GM21576 (cell line): Measurements from ENCODE around the gene CDC45.

Source experiments
- ATAC-seq: cut with Tn5 transposase; IDR thresholded peaks from one replicate; pipeline ENCODE4 v1.9.1; 2021; ENCODE audit warnings: mild to moderate bottlenecking, moderate library complexity; ENCODE audit not compliant: unreplicated experiment

The CDC45 gene

DNA sequence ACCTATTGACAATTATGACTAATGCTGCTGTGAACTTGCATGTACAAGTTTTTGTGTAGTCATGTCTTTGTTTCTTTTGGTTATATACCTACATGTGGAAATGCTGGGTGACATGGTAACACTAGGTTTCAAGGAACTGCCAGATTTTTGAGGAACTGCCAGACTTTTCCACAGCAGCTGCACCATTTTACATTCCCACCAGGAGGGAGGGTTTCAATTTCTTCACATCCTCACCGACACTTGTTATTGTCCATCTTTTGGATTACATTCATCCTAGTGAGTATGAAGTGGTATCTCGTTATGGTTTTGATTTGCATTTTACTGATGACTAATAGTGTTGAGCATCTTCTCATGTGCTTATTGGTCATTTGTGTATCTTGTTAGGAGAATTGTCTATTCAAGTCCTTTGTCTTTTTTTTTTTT is 31.2 kb downstream of the CDC45 start:
- ATAC-seq, result no peak

DNA sequence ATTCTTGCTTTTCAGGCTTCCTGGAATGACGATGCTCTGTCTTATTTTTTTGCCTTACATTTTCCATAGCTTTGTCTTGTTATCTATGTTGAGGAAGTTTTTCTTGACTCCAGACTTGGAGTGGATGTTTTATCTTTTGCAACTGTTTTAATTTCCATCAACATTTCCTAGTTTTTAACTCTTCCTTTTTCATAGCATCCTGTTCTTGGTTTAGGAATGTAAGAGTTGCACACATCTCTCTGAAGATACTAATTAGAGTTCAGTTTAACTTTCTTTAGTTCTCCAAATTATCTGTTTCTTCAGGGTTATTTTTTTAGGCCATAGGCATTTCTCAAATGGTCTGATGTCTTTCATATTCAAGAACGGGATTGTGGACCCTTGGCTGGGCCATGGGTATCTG is 34.1 kb downstream of the CDC45 start:
- ATAC-seq, result no peak

DNA sequence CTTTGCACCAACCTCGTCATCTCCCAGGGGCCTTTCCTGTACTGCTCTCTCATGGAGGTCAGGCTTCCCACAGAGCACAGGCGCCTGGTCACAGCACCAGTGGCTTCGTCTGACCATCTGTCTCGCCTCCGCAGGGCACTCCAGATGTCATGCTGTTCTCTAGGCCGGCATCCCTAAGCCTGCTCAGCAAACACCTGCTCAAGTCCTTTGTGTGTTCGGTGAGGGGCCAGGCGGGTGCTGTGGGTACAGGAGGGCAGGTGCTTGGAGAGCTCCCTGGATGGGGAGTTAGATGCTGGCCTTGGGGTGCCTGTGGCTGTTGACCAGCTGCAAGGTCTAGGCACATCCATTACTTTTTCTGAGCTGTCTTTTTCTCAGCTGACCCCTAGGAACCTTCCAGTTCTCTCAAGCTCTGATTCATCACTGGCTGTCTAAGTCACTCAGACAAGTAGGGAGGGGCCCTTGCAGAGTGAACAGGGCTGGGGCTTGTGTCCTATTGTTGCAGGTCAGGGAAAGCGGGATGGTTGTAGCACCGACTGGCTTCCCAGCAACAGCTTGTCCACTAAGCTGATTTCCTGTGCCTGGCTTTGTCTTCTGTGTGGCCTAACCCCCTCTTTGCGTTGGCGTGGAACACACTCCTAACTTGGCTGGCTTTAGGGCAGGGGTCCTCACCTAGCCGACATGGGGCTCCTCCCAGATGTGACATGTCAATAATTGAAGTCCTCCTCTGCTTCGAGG is 35.3 kb downstream of the CDC45 start:
- ATAC-seq, result no peak

DNA sequence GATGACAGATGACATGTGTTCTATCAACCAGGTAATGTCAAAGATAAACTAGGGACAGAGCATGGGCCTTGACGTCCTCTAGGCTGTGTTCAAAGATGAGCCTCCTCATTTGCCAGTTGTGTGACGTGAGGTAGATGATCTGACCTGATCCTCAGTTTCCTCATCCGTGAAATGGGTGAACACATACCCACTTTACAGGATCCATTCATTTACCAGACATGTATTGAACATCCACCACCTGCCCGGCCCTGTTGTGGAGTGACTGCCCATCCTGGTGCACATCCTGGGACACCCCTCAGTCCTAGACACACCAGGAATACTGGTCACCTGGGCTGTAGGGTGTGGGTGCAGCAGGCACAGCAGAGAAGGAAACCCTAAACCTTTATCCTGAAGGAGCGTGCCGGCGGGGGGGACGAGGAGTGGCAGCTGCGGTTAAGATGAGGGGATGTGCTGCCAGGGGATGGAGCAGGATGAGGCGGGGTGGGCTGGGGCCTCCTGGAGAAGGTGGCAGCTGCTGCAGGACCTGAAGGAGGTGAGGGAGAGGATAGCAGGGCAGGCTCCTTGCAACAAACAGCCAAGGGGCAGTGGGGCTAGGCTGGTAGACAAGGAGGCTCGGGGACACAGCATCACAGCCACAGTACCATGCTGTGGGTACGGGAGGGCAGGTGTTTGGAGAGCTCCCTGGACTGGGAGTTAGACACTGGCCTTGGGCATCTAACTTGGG is 36.1 kb downstream of the CDC45 start:
- ATAC-seq, result no peak

DNA sequence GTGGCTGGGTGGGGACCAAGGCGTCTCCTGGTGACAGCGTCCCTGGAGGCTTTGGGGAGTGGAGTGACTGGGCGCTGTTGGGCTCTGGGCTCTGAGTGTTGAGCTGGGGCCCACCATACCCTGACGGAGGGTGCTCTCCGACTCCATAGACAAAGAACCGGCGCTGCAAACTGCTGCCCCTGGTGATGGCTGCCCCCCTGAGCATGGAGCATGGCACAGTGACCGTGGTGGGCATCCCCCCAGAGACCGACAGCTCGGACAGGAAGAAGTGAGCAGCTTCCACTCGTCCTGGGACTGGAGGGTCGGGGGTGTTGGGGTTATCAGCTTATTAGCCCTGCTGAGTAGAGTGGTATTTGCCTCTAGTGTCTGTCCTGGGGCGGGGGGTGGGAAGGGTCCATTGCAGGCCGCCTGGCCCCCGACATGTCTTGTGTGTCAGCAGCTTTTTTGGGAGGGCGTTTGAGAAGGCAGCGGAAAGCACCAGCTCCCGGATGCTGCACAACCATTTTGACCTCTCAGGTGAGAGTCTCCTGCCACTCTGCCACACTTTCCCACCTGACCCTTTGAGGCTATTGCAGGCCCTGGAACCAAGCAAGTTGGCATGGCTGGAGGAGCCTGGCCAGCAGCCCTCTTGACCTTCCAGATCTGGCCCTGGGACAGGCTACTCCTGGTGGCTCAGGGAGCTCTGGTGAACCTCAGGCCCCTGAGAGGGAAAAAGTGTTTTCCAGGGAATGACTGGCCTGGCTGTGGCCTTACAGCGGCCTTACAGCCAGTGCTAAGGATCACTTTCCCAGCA is 36.9 kb downstream of the CDC45 start:
- ATAC-seq, result no peak

DNA sequence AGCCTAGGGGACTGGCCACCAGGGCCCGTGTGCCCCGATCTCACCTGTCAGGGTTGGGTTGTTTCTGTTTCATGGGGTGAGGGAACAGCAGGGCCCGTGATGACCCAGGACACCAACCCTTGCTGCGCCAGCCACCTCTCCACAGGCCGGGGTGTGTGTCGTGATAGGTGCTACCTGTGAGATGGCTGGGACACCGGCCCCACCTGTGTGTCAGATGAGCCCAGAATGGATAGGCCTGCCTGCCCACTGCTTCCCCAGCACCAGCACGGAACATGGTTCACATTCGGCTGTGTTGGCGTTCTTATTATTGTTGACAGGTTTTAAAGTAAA is 37.4 kb downstream of the CDC45 start:
- no peak for ATAC-seq

DNA sequence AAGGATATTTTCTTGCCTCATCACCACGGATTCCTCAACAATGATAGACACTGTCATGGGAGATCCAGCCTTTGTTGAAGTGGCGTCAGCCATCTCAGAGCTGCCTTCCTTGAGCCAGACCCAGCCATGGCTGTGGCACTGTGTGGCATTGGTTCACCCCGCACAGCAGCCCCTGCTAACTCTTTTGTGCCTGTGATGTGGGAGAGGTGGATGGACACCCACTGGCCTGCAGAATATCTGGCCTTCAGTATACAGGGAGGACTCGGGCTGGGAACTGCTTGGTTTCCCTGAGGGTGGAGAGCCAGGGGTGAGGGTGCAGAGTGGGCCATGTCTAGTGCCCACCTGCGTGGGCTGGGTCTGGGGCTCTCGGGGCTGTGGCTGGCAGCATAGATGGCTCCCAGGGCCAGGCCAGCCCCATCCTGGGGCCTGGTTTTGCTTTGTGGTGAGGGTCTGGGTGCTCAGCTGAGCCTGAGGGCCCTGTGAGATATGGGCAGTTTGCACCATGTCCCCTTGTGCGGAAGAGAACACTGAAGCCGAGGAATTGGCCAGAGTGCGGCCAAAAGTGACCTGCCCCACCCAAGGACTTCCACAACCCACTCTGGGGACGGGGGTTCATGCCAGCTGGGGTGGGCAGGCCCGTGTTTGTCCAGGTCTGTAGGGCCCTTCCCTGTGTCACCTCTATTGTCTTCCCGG is 38.3 kb downstream of the CDC45 start:
- no peak for ATAC-seq

DNA sequence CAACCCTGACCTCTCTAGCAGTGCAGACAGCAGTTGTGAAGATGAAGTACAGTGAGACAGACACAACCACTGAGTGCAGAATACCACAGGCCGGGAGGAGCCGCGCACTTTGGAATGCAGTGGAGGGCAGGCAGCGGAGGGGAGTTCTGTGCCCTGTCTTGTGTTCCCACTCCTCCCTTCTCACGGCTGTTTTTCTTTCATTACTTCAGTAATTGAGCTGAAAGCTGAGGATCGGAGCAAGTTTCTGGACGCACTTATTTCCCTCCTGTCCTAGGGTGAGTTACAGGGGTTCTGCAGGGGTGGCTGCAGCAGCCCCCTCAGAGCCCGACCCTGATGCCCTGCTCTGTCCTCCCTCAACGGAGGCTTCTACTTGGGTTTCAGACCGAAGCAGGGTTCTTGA is 38.9 kb downstream of the CDC45 start:
- ATAC-seq, result no peak

DNA sequence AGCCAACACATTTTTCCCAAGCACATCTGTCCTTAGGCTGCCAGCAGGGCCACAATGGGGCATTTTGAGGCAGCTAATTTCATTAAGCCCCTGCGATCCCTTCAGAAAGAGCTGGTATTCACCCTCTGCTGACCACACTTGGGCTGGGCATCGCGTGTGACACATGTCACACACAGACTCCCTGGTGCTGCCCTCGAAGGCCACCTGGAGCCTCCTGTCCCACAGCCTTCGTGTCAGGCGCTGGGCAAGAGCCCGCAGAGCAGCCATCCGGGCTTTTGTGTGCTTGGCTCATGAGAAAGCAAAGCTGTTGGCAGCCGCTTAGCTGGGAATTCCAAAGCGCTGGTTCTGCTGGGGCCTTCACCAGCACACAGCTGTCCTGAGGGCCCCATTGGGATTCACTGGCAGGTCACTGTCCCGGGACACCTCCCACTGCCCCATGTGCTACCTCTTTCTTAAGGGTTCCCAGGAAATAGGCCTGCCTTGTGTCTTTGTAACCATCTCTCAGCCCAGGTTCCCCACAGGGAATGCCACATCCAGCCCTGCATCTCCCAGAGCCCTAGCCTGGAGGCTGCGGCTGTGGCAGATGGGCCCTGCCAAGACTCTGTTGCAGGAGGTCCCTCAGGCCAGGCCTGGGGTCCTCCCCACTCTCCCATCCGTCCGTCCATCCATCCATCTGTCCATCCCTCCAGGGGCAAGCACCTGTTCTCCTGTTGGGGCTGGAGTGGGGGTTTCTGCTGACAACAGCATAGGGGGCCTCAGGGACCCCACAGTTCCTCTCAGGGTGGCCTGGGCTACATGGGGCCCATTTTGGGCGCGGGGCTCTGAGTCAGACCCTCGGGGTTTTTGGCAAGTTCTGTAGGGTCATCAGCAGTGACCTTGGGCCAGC is 39.6 kb downstream of the CDC45 start:
- ATAC-seq, result no peak

DNA sequence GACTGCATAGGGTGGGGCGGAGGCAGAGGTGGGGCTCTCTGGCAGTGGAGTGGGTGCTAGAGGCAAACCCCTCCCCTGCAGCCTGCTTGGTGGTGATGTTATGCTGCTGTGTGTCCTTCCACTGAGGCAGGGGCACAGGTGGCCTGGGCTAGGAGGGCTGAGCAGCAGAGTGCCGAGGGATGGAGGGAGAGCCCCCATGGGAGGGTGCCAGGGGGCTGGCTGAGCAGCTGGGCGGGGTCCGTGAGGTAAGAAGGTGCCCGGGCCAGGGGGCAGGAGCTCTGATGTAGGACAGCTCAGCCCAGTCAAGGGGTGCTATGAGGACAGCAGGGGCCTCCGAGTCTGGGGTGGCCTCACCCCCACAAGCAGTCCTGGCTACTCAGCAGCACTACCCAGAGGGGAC is 40.3 kb downstream of the CDC45 start:
- ATAC-seq, result no peak

DNA sequence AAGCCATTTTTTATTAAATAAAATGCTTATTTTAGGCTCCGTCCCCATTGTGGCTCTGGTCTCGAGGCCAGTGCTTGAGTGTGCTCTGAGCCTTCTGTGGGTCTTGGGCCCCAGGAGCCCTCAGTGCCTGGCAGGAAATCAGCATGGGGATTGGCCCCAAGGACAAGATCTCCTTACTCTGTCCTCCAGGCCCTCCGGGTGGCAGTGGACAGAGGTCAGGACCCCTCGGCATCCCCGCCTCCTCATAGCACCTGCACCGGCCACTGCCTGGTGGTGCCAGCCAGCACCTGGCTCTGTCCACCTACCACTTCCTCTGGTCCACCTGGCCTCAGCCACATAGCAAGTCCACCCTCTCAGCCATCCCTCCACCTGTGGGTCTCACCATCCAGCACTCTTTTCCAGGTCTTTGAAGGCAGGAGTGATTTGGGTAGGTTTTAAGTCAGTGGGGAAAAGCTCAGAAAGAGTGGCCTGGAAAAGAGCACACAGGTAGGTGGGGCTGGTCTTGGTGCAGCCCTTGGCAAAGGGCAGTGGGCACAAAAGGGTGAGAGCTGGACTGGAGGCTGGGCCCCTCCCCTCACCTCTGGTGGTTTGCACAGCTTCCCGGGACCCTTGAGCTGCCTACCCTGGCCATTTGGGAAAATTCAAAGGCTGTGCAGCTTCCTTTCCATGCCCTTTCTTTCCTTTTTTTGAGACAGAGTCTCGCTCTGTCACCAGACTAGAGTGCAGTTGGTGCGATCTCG is 41.0 kb downstream of the CDC45 start:
- no peak for ATAC-seq

DNA sequence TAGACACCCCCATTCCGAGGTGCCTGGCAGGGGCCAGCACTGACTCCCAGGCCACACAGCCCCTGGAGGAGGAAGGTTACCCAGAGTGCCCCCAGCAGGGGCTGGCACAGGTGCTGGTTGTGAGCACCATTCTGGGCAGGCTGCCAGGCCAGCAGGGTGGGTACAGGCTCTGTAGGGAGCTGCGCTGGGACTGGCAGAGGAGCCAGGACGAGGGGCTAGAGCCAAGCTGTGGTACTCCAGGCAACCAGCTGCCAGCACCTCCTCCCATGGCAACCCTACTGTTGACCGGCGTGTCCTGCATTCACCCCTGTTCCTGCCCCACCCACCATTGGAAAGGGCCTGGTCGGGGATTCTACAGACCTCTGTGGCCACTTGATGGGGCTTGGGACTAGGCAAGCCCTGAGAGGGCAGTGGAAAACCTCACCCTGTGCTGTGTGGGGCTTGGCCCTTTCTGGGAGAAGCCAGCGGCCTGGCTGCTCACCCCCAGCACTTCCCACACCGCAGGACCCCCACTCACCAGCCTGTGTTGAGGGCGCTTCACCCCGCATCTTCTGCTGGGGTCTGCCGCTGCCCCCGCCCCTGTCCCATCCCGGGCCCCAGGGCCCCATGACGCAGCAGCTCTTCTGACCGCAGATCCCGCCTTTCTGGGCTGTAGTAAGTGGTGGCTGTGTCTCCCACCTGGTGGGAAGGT is 42.6 kb downstream of the CDC45 start:
- no peak for ATAC-seq

DNA sequence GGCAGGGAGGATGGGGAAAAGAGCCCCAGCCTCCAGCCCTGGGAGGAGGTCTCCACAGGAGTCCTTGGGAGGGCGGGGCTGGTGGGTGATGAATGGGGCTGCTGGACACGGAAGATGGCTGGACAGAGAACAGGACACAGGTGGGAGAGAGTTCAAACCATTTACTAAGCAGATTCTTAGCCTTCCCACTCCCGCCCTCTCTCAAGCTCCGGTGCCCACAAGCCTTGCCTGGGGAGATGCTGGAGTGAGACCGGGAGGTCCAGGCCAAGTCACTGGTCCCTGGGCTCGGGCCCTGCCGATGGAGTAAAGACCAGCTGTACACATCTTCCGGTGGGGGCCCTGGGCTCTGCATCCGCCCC is 43.1 kb downstream of the CDC45 start:
- ATAC-seq, result no peak

DNA sequence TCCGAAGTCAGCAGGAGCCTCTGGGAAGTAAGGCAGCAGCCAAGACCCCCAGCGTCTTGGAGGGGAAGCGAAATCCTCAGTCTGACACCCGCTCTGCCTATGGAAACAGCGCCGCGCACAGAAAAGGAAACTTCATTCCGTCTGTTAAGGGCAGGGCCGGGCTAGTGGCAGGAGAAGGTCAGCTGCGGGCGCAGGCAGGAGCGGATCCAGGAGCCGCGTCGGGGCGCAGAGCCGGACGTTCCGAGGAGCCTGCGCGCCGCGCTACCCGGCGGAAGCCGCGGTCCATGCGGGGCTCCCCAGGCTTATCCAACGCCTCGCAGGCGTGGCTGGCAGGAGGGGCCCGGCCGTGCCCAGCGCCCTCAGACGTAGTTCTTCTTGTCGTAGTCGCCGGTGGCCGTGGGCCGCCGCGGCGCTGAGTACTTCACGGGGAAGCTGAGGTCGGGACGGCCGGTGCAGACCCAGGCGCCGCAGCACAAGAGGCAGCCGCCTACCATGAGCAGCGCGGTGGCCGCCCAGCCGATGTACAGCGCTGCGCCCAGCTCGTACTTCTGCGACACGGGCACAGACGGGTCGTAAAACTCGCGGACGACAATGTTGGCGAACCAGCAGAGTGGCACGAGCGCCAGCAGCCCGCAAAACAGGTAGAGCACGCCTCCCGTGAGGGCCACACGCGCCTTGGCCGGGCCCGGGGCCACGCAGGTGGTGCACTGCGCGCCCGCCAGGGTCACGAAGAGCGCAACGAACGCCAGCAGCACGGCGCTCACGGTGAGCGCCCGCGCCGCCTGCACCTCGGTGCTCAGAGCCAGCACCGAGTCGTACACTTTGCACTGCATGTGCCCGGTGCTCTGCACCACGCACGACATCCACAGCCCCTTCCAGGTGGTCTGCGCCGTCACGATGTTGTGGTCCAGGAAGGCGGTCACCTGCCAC is 43.8 kb downstream of the CDC45 start:
- no peak for ATAC-seq

DNA sequence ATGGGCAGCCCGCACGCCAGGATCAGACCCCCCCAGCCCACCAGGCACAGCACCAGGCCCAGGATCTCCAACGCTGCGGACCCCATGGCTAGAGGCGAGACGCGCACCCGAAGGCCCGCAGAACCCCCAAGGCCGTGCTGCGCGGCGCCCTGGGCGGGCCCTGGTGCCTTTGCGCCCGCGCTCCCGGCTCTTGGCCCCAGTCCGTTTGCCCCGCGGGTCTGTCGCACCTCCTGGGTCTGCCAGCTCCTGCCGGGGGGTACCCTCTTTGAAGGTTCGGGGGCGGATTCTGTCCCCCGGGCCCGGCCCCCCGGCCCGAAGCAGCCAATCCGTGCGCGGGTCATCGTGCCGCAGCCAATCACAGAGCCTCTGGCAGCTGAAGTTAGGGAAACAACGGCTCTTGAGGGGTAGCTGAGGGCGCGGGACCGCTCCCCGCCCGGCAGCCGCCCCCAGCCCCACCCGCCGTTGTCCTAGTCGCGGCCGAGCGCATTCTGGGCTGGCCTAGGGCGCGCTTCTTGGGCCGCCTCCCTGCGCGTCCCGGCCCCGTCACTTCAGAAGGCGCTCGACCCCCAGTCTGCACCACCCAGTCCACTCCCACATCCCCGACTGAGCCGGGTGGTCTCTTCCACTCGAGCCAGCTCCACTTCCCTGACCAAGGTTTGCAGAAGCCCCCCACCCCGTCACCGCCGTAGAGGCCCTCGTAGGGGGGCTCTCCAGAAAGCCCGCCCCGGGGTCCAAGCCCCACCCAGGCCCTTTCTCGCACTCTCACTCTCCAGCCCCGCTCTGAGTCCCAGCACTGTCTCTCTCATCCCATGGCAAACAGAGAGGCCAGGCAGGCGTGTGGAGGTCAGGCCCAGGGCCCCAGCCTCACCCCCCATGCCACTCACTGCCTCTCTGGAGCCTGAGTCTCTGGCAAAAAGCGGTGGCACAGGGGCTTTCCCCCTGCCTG is 44.7 kb downstream of the CDC45 start, which contains the start of gene CLDN5:
Gene CLDN5 (minus strand): TSS at position 241 of the 946 bp plus-strand sequence. CDS start 155 bp downstream, at position 86.
- ATAC-seq, result no peak

DNA sequence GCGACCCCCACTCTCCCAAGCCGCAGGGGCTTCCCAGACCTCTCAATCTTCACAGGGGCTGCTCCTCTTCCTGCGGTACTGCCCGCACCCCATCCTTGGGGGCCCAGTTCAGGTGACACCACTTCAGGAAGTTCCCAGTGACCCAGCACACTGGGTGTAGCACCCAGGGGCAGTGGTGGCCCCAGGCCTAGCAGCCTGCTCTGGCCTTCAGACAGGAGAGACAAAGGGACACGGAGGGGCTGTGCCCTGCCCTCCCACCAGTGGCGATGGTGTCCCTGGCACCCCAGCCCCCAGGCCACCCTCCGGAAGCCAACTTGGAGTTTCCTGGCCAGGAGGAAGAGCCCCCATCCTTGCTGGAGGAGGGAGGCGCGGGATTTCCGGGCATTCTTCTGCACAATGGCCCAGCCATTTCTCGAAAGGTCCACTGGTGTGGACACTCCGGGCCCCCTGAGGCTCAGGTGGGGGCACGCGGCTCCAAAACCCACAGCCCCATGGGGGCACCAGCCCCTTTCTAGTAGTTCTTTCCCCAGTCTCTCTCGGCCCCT is 45.5 kb downstream of the CDC45 start:
- ATAC-seq, result no peak

DNA sequence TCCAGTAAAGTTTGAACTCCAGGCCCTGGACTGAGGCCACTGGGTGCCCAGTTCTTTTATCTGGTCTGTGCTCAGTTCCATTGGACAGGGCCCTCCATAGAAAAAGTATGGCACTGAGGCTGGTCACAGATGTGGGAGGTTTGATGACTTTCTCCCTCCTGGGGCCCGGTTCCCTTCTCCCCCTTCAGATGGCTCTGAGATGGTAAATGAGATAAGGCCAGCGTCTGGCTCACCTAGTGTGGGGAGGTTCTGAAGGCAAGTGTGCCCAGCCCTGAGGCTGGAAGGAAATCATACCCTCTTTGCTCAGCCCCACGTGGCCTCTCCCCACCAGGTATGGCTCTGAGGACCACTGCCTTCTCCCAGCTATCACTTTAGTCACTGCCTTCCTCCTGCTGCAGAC is 45.9 kb downstream of the CDC45 start:
- ATAC-seq, result no peak
